ENCODE results near the gene UNC5A.

Gene UNC5A

DNA sequence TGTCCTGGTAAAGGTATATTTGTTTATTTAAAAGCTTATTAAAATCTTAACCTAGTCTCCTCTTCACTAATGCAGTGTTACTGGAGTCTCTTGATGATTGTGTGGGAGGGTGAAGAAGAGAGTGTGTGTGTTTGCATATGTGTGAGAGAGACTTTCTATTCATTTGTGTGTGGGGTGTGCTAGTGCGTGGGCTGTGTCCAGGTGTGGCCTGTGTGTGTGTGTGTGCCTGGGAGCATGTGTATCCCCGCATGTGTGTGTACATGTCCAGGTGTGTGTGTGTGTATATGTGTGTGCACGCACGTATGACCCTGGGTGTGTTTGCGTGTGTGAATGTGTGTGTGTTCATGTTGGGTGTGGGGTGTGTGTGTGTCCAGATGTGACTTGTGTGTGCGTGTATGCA is 10.3 kb upstream of the UNC5A start:
- DNase-seq (ENCODE audit: low read depth), result no peak

DNA sequence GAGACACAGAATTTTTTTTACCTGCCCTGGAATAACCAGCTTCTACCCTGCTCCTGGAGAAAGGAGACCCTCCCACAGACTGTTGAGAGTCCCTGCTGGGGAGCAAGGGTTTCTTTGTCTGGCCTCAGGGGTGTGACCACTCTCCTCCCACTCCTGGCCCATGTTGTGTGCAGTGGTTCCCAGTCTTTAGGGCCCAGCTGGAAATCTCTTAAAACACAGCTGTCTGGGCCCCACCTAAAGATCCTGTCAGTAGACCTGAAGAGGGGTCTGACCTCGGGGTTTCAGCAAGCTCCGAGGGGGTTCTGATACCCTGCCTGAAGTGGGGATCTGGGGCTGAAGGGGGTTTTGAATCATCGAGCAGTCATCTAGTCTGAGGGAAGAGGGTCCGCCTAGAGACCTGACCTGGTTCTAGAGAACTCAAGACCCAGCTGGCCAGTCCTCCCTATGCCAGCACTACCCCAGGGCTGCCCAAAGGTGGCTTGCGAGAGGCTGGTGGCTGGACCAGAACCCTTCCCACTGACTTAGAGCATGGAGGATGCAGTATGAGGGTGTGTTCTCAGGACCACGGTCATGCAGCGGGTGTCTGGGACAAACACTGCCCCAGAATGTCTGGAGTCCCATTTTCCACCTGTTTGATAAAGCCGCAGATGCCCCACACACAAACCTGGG is 8.1 kb upstream of the UNC5A start:
- no peak for DNase-seq (ENCODE audit: low read depth)

DNA sequence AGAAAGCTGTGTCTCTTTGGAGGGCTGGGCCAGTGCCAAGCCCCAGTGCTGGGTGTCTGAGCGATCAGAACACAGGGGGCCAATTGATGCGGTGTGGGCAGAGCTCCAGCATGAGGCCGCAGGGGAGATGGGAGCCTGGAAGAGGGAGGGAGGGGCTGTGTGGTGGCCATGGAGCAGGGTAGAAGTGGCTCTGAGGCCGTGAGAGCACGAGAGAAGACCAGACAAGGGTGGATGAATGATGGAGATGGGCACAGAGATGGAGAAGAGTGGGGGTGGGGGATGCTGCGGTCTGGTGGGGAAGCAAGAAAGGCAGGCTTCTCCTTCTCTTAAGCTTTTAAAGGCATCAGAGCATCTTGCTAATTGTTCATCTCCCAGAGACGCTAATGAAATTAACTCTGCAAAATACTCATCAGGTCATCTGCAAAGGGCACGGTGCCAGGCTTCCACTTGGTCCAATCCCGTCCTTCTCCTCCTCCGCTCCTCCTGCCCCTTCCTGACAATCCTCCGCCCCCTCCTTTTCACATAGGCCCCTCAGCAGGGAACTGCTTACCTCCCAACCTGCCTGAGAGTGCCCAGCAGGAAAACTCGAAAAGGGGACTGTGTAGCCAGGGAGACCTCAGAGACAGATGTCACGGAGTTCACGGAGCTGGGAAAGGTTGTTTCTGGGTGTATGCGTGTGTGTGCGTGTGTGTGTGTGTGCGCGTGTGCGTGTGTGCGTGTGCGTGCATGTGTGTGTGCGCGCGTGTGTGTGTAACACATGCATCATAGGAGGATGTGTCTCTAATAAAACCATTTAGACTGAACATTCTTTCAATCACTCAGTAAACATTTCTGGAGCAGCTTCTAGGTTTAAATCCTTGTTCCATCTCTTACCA is 7.1 kb upstream of the UNC5A start:
- DNase-seq (ENCODE audit: low read depth), result no peak

DNA sequence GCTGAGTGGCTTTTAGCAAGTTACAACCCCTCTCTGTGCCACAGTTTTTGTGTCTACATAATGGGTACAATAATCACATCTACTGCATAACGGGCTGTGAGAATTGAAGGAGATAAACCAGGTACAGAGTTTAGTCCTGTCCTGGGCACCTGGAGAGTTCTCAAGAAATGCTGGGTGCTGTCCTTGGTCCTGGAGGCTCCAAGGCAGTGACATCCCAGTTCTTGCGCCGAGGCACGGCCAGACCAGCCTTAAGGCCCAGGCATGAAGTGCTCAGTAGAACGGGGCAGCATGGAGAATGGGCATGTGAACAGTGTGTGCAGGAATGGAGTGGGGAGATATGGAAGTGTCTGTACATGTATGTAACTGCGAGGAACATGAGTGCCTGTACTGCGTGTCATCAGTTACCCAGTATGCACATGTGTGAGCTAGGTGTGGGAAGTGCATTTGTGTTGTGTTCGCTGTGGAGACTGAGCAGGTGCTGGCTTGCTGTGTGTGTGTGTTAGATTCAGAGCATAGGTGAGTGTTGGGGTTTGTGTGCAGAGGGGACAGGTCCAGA is 6.3 kb upstream of the UNC5A start:
- no peak for DNase-seq (ENCODE audit: low read depth)

DNA sequence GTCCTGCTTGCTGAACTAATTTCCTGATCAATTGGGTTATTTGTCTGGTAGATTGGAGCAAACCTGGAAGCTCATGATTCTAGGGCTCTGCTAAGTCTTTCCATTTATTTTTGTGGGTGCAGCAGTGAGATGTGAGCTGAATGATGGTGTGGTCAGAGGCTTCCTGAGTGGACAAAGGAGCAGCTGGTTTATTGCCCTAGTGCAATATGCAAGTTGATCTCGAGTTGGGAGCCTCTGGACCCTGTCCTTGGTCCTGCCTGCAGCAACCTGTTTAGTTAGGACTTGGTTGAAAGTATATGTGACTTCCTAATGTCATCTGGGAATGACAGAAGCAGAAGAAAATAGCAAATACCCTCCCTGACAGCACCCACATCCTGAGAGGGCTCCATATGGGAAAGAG is 4.2 kb upstream of the UNC5A start:
- no peak for DNase-seq (ENCODE audit: low read depth)

DNA sequence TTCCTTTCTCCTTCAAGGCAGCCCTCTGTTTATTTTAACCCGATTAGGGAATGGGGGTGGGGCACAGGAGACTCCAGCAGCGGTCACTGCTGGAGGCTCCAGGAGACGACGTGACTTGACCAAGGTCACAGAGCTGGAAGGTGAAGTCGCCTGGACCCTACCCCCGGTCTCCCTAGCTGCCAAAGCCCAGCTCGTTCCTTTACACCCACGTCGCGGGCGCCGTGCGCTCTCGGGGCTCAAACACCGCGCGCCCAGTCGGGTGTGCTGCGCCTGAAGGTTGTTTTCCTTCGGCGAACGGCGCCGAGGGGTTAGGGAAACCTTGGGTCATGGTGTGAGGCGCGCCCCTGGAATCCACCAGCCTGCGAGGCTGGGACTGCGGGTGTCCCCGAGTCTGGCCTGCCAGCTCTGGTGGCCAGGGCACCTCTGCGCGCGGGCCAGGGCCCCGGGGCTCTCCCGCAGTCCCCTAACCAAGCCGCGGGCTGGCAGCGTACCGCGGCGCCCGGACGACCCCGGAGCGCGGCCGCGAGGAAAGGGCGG is 747 bp upstream of the UNC5A start:
- no peak for DNase-seq (ENCODE audit: low read depth)

DNA sequence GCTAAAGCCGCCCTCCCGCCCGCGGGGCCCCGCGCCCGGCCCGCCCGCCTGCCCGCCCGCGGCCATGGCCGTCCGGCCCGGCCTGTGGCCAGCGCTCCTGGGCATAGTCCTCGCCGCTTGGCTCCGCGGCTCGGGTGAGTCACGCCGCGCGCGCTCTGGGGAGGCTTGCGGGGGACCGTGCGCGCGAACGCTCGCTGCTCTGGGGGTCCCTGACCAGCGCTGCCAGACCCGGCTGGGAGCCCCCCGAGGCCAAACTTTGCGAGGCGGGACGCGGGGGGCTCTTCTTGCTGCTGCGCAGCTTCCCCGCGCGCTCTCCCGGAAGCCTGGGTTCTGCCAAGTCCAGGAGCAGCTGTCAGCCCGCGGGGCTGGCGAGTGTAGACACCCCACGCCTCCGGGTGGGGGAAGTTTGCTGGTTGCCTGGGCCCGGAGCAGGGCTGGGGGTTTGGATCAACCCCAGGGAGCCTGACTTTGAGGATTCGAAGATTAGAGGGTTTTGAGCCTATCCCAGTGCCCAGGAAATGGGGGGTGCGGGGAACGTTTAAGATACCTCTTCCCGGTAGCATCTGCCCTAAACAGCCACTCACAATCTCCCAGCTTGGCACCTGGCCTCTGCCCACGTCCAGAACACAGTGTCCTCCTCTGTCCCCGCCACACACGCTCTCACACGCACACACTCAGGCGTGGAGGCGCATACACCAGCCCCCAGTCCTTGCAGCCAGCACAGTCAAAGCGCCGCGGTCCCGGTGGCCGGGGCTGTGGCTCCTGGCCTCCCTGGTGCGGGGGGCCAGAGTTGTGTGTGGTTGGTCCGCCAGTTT is 535 bp downstream of the UNC5A start:
- no peak for DNase-seq (ENCODE audit: low read depth)

DNA sequence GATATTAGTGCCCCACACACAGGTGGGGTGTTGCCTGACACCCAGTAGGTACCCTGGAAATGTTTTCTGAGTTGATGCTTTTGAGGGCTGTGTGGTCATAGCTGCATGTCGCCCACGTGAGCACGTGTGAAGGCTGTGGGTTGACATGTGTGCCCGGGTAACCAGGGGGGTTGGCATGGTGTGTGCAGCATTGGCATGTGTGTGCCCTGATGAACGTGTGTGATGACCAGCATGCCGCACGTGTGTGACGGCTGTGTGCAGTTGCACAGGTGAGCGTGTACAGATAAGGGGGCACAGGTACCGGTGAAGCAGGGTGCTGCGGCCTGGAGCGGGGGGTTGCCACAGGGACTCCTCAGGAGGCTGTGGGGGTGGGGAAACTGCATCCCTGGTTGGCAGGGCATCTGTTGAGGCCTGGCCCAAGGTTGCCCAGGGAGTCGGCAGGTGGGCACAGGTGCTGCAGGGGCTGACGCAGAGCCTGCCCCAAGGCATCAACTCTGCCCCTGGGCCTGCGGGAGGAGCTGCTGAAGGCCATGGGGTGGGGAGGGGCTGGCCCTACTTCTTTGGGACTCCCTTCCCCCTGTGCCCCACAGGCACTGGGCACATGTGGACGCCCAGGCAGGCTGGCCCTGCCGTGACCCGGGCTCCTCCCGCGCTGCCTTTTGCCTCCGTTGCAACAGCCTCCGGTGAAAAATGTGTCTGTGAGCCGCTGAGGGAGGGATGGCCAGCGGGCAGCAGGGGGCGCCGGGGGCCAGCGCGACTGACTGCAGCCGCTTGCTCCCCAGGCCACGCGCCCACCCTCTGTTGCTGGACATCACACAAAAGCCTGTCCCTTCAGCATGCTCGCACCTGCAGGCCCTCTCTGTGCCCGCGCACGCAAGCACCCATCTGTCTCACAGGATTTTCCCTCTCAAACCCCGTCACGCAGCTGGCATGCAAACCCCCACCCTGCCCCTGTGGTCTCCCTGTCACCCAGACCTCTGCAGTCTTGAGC is 2.2 kb downstream of the UNC5A start:
- no peak for DNase-seq (ENCODE audit: low read depth)

DNA sequence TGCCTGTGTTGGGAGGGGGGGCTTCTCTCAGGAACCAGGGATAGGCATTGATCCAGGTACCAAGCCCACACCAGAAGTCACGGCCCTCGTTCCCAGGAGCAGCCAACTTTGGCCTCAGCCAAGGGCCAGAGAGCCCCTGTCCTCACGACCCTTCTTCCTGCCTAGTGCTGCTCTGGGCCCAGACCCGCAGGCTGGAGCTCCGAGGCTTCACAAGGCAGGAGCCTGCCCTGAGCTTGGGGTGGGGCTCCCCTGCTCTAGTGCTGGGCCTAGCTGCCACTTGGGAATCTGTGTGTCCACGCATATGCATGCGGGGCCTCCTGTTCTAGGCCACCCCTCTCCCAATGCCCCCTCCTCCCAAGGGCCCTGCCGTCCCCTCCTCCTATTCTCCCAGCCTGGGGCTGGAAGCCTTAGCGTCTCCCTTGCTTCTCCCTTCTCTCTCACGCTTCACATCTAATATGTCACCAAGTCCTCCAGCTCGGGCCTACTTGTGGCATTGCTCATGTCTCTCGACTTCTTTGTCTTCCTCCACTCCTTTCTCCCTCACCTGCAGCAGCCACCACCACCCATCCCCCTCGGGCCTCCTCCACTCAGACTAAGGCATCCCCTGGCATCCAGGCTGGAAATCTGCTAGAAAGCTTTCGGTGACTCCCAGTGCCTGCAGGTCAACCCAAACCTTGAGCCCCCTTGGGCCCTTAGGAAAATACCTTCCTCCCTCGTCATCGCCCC is 3.4 kb downstream of the UNC5A start:
- DNase-seq (ENCODE audit: low read depth), result no peak

DNA sequence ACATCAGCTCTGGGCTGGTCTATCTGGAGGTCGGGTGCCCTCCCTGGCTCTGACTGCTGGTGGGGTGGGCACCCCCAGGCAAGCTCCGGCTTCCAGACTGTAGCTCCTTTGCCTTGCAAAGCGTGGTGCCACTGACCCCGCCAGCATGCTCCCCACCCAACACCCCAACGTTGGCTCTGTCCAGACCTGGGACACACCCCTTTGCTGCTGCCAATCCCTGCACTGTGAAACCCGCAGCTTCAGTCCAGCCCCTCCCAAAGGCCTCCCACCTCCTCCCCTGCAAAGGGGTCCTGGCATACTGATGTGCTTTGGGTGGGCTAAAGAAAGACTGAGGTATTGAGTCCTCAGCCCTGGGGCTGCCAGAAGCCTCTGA is 3.9 kb downstream of the UNC5A start:
- DNase-seq (ENCODE audit: low read depth), result no peak

DNA sequence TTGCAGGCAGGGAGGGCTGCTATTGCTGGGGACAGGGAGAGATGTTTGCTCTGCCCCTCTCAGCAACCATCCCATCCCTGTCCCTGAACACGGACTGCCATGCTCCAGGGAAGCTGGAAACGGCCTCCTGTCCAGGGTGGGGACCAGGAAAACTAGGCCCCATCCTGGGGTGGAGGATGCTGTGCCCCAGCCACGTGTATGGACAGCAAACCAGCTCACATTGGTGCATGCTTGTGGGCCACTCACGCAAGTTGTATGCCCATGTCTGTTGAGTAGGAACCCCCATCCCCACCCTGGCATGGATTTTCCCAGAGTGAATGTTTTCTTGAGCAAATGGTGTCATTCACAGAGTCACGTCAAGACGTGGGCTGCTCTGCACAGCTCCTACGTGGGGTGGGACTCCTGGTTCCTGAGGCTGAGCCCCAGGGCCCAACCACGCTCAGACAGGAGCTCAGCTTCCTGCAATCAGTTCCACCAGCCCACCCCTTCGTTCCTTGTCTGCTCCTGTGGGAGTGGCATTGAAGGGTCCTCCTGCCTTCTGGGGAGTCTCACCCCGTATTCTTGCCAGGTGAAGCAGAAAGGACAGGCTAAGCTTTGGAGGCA is 4.6 kb downstream of the UNC5A start:
- DNase-seq (ENCODE audit: low read depth), result no peak

DNA sequence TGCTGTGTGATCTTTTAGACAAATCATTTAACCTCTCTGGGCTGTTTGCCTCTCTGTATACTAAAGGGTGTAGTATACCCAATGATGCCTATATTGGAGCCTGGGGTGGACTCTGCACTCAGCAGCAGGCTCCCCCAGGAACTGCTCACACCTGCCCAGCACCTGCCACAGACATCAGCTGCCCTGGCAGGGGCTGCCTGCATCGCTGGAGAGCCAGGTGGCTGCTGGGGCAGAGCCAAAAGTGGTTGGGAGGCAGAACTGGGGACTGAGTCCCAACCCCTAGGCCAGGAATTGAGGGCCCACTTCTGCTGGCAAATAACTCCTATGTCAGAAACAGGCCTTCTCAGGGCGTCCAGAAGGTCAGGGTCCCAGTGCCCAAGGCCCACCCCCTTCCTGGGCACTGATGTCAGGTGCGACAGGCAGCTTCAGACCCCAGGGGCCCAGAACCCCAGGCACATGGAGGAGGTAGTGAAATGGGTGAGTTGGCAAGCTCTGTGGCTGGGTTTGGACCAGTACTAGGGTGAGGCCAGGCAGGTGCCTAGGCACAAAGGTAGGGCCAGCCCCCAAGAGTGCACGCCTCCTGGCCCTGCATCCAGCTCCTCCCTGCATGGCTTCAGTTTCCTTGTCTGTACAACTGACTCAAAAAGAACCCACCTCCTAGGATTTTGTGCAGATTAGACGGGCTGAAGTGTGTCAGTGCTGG is 5.8 kb downstream of the UNC5A start:
- no peak for DNase-seq (ENCODE audit: low read depth)

DNA sequence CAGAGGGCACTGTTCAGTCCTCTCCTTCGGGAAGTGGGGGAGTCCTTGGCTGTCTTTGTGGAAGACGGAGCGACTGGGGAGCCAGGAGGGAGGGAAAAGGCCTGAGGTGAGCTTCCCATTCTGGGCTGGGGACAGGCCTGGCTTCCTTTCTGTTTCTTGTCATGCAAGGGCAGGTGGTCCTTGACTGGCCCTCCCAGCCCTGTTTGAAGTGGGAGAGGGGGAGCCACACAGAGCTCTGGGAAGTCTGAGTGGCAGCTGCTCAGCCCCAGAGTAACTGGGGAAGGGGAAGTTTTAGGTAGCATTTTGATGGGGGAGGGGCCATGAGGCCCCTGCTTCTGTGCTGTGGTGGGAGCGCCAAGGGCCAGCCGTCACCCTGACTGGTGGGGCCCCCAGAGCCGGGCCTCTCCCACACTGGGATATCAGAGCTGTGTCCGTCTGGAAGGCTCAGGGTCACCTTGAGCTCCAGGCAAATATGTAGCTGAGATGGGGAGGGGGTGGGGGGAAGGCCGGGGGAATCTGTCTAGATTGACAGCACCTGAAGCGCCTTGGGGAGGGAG is 6.5 kb downstream of the UNC5A start:
- DNase-seq (ENCODE audit: low read depth), result no peak

DNA sequence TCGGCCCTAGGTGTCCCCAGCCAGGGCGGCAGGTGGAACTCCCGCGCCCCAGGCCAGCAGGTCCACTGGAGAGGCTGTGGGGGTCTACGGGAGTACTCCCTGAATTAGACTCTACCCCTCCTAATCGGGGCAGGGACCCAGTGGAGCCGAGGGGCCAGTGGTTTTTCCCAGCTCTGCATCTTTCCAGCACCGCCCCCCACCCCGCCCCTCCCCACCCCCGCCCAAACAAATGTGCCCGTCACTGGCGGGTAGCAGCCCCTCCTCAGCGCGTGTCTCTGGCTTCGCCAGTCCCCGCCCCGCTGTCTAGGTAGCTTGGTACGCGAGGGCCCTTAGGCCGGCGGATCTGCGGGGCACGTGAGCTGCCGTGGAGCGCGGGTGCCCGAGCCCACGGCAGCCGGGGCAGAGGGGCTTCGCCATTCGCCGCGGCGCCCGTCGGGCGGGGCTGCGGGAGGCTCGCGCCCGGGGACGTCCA is 7.0 kb downstream of the UNC5A start:
- DNase-seq (ENCODE audit: low read depth), result no peak

DNA sequence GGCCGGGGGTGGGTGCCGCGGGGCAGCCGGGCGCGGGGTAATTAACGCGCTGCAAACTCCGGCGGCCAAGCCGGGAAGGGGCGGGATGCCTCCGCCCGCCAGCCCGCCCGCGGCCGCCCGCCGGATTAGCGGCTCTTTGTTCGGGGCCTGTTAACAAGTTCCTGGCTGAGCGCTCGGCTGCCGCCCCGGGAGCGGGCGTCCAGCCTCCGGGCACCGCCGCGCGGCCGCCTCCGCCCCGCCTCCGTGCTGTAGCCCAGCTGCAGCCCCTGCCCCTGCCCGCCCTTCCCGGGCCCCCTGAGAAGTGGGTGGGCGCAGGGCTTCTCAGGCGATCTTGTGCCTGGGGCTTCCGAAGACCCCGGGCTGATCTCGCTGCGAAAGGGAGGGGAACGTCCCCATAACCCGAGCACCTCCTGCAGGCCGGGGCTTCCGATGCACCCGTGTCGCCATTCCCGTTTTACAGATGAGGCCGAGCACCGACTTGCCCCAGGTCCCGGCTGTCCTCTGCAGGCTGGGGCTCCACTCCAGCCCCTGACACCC is 7.5 kb downstream of the UNC5A start:
- DNase-seq (ENCODE audit: low read depth), result no peak

DNA sequence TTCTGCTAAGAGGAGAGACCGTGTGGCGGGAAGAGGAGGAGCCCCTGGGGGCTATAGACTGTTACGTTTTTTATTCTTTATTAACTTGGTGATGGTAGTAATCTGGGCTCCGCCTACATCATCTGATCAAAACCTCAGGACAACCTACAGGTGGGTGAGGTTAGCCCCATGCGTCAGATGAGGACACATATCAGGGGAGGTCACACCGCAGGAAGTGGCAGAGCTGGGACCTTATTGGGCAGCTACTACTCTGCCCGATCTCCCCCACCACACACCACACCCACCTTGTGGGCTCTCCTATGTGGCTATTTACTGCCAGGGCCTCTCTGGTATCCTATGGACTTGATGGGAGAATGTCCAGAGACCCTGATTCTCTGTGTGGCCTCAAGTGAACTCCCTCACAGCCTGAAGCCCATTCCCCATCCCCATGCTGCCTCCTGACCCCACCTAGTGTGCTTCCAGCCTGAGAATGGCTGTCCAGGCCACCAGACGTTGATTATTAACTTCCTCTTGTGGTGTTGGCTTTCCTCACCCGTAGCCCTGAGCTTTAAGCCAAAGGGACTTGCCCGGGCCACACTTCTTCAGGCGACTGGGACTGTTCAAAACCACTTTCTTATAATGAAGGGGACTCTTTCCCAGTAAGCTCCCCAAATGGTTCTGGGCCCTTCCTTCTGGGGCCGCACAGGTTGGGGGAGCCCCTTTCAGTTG is 8.2 kb downstream of the UNC5A start:
- DNase-seq (ENCODE audit: low read depth), result no peak

DNA sequence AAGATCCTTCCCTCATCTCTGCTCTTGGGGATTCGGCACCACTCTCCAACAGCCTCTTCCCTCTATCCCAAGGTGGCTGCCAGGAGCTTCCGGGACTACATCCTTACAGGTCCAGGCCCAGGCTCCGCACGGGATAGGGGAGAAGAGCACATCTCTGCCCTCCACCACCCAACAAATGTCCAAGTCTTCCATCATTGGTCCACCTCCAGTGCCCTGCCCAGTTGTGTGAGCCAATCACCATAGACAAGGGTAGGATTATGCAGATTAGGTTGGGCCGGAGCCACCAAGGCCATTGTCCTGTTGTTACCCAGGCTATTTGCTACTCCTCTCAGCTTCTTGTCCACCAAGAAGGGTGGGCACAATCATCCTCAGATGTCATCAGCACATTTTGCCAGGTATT is 9.1 kb downstream of the UNC5A start:
- no peak for DNase-seq (ENCODE audit: low read depth)

DNA sequence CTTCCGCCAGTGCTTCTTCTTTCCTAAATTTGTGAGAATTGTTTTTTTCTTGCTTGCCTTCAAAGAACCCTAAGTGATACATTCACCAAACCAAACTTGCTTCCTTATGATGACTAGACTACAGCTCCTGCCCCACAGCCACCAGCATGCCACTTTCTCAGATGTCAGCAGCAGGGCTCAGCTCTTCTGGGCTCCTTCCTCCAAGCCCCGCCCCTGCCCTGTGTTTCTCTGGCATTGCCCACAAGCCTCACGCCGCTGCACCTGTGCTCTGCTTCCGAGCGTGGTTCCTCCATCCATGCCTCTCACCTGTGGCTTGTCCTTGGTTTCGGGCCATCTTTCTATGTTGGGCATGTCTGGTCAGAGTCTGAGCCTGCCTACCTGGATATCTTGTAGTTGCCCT is 10.6 kb downstream of the UNC5A start:
- no peak for DNase-seq (ENCODE audit: low read depth)

Data from stimulated activated CD8-positive, alpha-beta memory T cell treated with anti-CD3 and anti-CD28 coated beads, Interleukin-12 subunit alpha, Interleukin-12 subunit beta, amount 100 ng/mL, for 1 hour (primary cell).